HepG2 (cell line): Measurements from ENCODE around the gene TSACC. TPM values are rescaled to one million over a fixed set of nuclear protein-coding genes. Genes with fewer than 3 reads are reported as not detected.

Experiments used
- ARHGAP35 ChIP-seq: sonication (generic); formaldehyde crosslinking; IDR thresholded peaks from 2 replicates; pipeline ENCODE4 v1.9.0; 2022; ENCODE audit warnings: mild to moderate bottlenecking, inconsistent platforms, moderate library complexity, missing genetic modification reagents, borderline replicate concordance
- BORCS8-MEF2B ChIP-seq: sonication (generic); formaldehyde crosslinking; IDR thresholded peaks from 2 replicates; pipeline ENCODE4 v1.8.0; 2022; ENCODE audit warnings: mild to moderate bottlenecking, missing genetic modification reagents
- CC2D1A ChIP-seq: sonication (generic); formaldehyde crosslinking; IDR thresholded peaks from 2 replicates; pipeline ENCODE4 v1.8.1; 2023; ENCODE audit warnings: mild to moderate bottlenecking, missing genetic modification reagents
- GLI4 ChIP-seq: sonication (generic); formaldehyde crosslinking; IDR thresholded peaks from 2 replicates; pipeline ENCODE4 v1.5.1; 2020; ENCODE audit warnings: missing genetic modification reagents, mild to moderate bottlenecking, moderate library complexity, borderline replicate concordance
- HMGXB4 ChIP-seq, 2 experiments: sonication (generic) in 1 of 2; formaldehyde crosslinking in 1 of 2; IDR thresholded peaks; 2 replicates each; pipeline versions ENCODE4 v1.4.0 to v1.6.1; 2018 to 2020; ENCODE audit warnings: missing genetic modification reagents in 2 of 2, borderline replicate concordance in 1 of 2, low read depth in 1 of 2, mild to moderate bottlenecking in 1 of 2, missing biosample characterization in 1 of 2
- KMT2B ChIP-seq: IDR thresholded peaks from 2 replicates; pipeline ENCODE4 v1.6.1; 2016; ENCODE audit warnings: missing genetic modification reagents, missing compliant biosample characterization
- MEIS2 ChIP-seq: sonication (generic); formaldehyde crosslinking; IDR thresholded peaks from 2 replicates; pipeline ENCODE4 v1.9.0; 2021; ENCODE audit warnings: mild to moderate bottlenecking, missing genetic modification reagents
- MTF1 ChIP-seq: sonication (generic); formaldehyde crosslinking; IDR thresholded peaks from 2 replicates; pipeline ENCODE4 v1.5.0; 2020; ENCODE audit warnings: missing genetic modification reagents
- NRL ChIP-seq: sonication (generic); formaldehyde crosslinking; IDR thresholded peaks from 2 replicates; pipeline ENCODE4 v1.5.0; 2020; ENCODE audit warnings: missing genetic modification reagents, mild to moderate bottlenecking, moderate library complexity, borderline replicate concordance
- PITX1 ChIP-seq: sonication (generic); formaldehyde crosslinking; IDR thresholded peaks from 2 replicates; pipeline ENCODE4 v1.5.1; 2020; ENCODE audit warnings: mild to moderate bottlenecking, missing genetic modification reagents
- POLR2A ChIP-seq, 2 experiments: IDR thresholded peaks; 2 replicates each; pipeline ENCODE4 v1.6.1; 2011; ENCODE audit warnings: low read depth in 2 of 2, low read length in 2 of 2, mild to moderate bottlenecking in 1 of 2, moderate library complexity in 1 of 2; ENCODE audit not compliant: insufficient read depth in 1 of 2
- RBM39 ChIP-seq: fragments of 200-400 bp; formaldehyde crosslinking; IDR thresholded peaks from one replicate; pipeline ENCODE4 v1.6.1; 2018; ENCODE audit warnings: antibody characterized with exemption, mild to moderate bottlenecking, low read depth, low read length; ENCODE audit not compliant: poor library complexity, severe bottlenecking
- RCOR2 ChIP-seq: IDR thresholded peaks from 2 replicates; pipeline ENCODE4 v1.6.1; 2016; ENCODE audit warnings: missing biosample characterization, missing genetic modification reagents
- SIX4 ChIP-seq: sonication (generic); formaldehyde crosslinking; IDR thresholded peaks from 2 replicates; pipeline ENCODE4 v1.4.0; 2020; ENCODE audit warnings: missing genetic modification reagents
- SOX13 ChIP-seq, 3 experiments: fragments of 450-650 bp in 1 of 3; sonication (generic) in 1 of 3; formaldehyde crosslinking in 1 of 3; IDR thresholded peaks in 2 of 3; conservative IDR thresholded peaks in 1 of 3; 2 replicates each; pipeline versions ENCODE4 v1.5.0 to v1.6.1; 2016 to 2020; ENCODE audit warnings: antibody characterized with exemption in 1 of 3, mild to moderate bottlenecking in 1 of 3, missing compliant biosample characterization in 1 of 3, missing genetic modification reagents in 1 of 3, moderate library complexity in 1 of 3
- SP5 ChIP-seq: IDR thresholded peaks from 2 replicates; pipeline ENCODE4 v1.6.1; 2016; ENCODE audit warnings: low read depth, borderline replicate concordance
- WIZ ChIP-seq: sonication (generic); formaldehyde crosslinking; IDR thresholded peaks from 2 replicates; pipeline ENCODE4 v1.5.1; 2020; ENCODE audit warnings: mild to moderate bottlenecking, missing genetic modification reagents
- YY1 ChIP-seq: IDR thresholded peaks from 2 replicates; pipeline ENCODE4 v1.6.1; 2011; ENCODE audit warnings: low read length, low read depth, moderate library complexity, mild to moderate bottlenecking; ENCODE audit not compliant: insufficient read depth, insufficient replicate concordance
- ZBTB8A ChIP-seq: sonication (generic); formaldehyde crosslinking; IDR thresholded peaks from 2 replicates; pipeline ENCODE4 v1.4.0; 2020; ENCODE audit warnings: mild to moderate bottlenecking, low read depth, missing genetic modification reagents, borderline replicate concordance
- ZFP36 ChIP-seq: fragments of 150-350 bp; IDR thresholded peaks from 2 replicates; pipeline ENCODE4 v1.6.1; 2018; ENCODE audit warnings: borderline replicate concordance, low read length, low read depth; ENCODE audit not compliant: partially characterized antibody
- ZFP82 ChIP-seq: sonication (generic); formaldehyde crosslinking; IDR thresholded peaks from 2 replicates; pipeline ENCODE4 v1.5.1; 2020; ENCODE audit warnings: mild to moderate bottlenecking, missing genetic modification reagents, borderline replicate concordance
- ZNF253 ChIP-seq: sonication (generic); formaldehyde crosslinking; IDR thresholded peaks from 2 replicates; pipeline ENCODE4 v1.8.0; 2022; ENCODE audit warnings: mild to moderate bottlenecking, missing genetic modification reagents, borderline replicate concordance
- ZNF337 ChIP-seq: sonication (generic); formaldehyde crosslinking; IDR thresholded peaks from 2 replicates; pipeline ENCODE4 v1.5.1; 2020; ENCODE audit warnings: missing genetic modification reagents, low read depth, mild to moderate bottlenecking, borderline replicate concordance
- ZNF564 ChIP-seq: sonication (generic); formaldehyde crosslinking; IDR thresholded peaks from 2 replicates; pipeline ENCODE4 v1.8.1; 2023; ENCODE audit warnings: mild to moderate bottlenecking, missing genetic modification reagents
- ZNF678 ChIP-seq: sonication (generic); formaldehyde crosslinking; IDR thresholded peaks from 2 replicates; pipeline ENCODE4 v1.4.0; 2020; ENCODE audit warnings: mild to moderate bottlenecking, missing genetic modification reagents
- ZNF891 ChIP-seq: sonication (generic); formaldehyde crosslinking; IDR thresholded peaks from 2 replicates; pipeline ENCODE4 v1.5.0; 2020; ENCODE audit warnings: mild to moderate bottlenecking, missing genetic modification reagents
- polyA plus RNA-seq, 8 experiments: library from polyadenylated mRNA; depleted of rRNA in 3 of 8; stranded (reverse) in 7 of 8; unstranded in 1 of 8; fragments of >200 nt; fragmentation: Illumina TruSeq in 4 of 8; extraction: Trizol in 4 of 8; gene quantifications; 2 replicates each; pipeline versions ENCODE4 v1.2.1 to v1.2.3, GENCODE V29; 2011 to 2016; ENCODE audit warnings: low read depth in 4 of 8, missing spikeins in 1 of 8, mixed read lengths in 1 of 8; ENCODE audit not compliant: insufficient read depth in 1 of 8
- total RNA-seq, 5 experiments: library from RNA; depleted of rRNA; stranded (reverse); fragments of >200 nt; fragmentation: Illumina TruSeq; extraction: Trizol; gene quantifications; 2 replicates each; pipeline ENCODE4 v1.2.3, GENCODE V29; 2016; ENCODE audit warnings: low read depth in 1 of 5
- TF ChIP-seq, protein P1 (sequence below): sonication (generic); formaldehyde crosslinking; IDR thresholded peaks from 2 replicates; pipeline ENCODE4 v1.5.0; 2020; ENCODE audit warnings: mild to moderate bottlenecking, missing genetic modification reagents

TSACC gene
- total and polyA plus RNA-seq, 2 of the 13 experiments (the other 11 are each of a cell fraction or from before 2014, with no cell fraction given) = 1.5 to 2.6 TPM

GRCh38 chr1:156338180-156338976 is at the start of gene TSACC, which contains the start of gene CCT3 (continued):
- TF ChIP-seq NRL (CRISPR knock-in tag) (no peak; the same call in 1 of the 2 replicates), RCOR2 (no peak; the same call in 1 of the 2 replicates), ZNF253 (CRISPR knock-in tag) (no peak), ZFP82 (no peak), PITX1 (CRISPR knock-in tag) (peak; percentile 39), GLI4 (CRISPR knock-in tag) (no peak), BORCS8-MEF2B (CRISPR knock-in tag) (peak; percentile 70; the same call in 1 of the 2 replicates), SP5 (CRISPR knock-in tag) (no peak), ZNF678 (no peak), HMGXB4 (CRISPR knock-in tag; IDR thresholded peaks at IDR 0.05; ENCODE audit: borderline replicate concordance in 1 of 2, low read depth in 1 of 2) (peak in 1 of 2 experiments; percentile 48; a peak in 1 of 4 replicates), ARHGAP35 (CRISPR knock-in tag) (peak; percentile 52; the same call in 1 of the 2 replicates), YY1 (peak; percentile 87), SIX4 (CRISPR knock-in tag) (no peak), ZNF564 (CRISPR knock-in tag) (no peak), RBM39 (no peak), ZBTB8A (no peak), CC2D1A (CRISPR knock-in tag) (no peak), ZNF891 (no peak), ZNF337 (CRISPR knock-in tag) (peak; percentile 84; the same call in 1 of the 2 replicates), KMT2B (CRISPR knock-in tag) (peak; percentile 81), POLR2A (IDR thresholded peaks at IDR 0.05; ENCODE audit: insufficient read depth in 1 of 2, low read depth in 2 of 2, low read length in 2 of 2) (peak; percentile 78 to 88), SOX13 (IDR thresholded peaks at IDR 0.05) (peak; percentile 96), SOX13 (CRISPR knock-in tag; conservative IDR thresholded peaks at IDR 0.05 in 1 of 2, IDR thresholded peaks at IDR 0.05 in 1 of 2) (no peak), MTF1 (CRISPR knock-in tag) (no peak), WIZ (CRISPR knock-in tag) (no peak), MEIS2 (no peak; the same call in 1 of the 2 replicates), ZFP36 (no peak)
- TF ChIP-seq, protein P1, sequence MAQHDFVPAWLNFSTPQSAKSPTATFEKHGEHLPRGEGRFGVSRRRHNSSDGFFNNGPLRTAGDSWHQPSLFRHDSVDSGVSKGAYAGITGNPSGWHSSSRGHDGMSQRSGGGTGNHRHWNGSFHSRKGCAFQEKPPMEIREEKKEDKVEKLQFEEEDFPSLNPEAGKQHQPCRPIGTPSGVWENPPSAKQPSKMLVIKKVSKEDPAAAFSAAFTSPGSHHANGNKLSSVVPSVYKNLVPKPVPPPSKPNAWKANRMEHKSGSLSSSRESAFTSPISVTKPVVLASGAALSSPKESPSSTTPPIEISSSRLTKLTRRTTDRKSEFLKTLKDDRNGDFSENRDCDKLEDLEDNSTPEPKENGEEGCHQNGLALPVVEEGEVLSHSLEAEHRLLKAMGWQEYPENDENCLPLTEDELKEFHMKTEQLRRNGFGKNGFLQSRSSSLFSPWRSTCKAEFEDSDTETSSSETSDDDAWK (CRISPR knock-in tag) = no peak
